SU-DHL-6 (cell line): ENCODE measurements around the gene PEX26.

Experiments
- H2AFZ ChIP-seq: fragments of 200-600 bp; sonication (generic); 2 replicates; pipeline ENCODE4 v1.6.1; 2014; ENCODE audit warnings: low read depth, mild to moderate bottlenecking, moderate library complexity, mixed read lengths, antibody characterized with exemption, low read length; ENCODE audit not compliant: severe bottlenecking
- H3F3A ChIP-seq: fragments of 200-600 bp; shearing (Covaris generic); 2 replicates; pipeline ENCODE4 v1.6.0; 2016; ENCODE audit warnings: antibody characterized with exemption, mild to moderate bottlenecking; ENCODE audit not compliant: insufficient read depth
- H3K27ac ChIP-seq: fragments of 200-600 bp; sonication (generic); 2 replicates; pipeline ENCODE4 v1.5.1; 2016; ENCODE audit warnings: low read depth, mild to moderate bottlenecking, low read length, moderate library complexity, mixed read lengths
- H3K27me3 ChIP-seq: fragments of 200-600 bp; sonication (generic), shearing (Covaris generic); 2 replicates; pipeline ENCODE4 v1.6.0; 2014; ENCODE audit warnings: mild to moderate bottlenecking, low read length
- H3K36me3 ChIP-seq: fragments of 200-600 bp; sonication (generic); 2 replicates; pipeline ENCODE4 v1.6.1; 2014; ENCODE audit warnings: mild to moderate bottlenecking, low read length, mixed read lengths
- H3K4me2 ChIP-seq: fragments of 300-600, 200-600 bp; shearing (Covaris generic), sonication (generic); 2 replicates; pipeline ENCODE4 v1.6.0; 2014; ENCODE audit warnings: low read length, low read depth, mild to moderate bottlenecking; ENCODE audit not compliant: poor library complexity, severe bottlenecking
- H3K4me3 ChIP-seq: fragments of 200-600 bp; sonication (generic); 2 replicates; pipeline ENCODE4 v1.5.1; 2014; ENCODE audit warnings: antibody characterized with exemption, low read length, mild to moderate bottlenecking, mixed read lengths; ENCODE audit not compliant: insufficient read depth, poor library complexity, severe bottlenecking
- H3K79me2 ChIP-seq: fragments of 200-600 bp; sonication (generic); 2 replicates; pipeline ENCODE4 v1.6.1; 2014; ENCODE audit warnings: mild to moderate bottlenecking, low read length, moderate library complexity; ENCODE audit not compliant: insufficient read depth
- H3K9ac ChIP-seq: fragments of 200-600 bp; sonication (generic); 2 replicates; pipeline ENCODE4 v1.7.0; 2014; ENCODE audit warnings: mild to moderate bottlenecking, low read length
- H3K9me2 ChIP-seq: fragments of 200-600 bp; sonication (generic); replicated peaks from 2 replicates; pipeline ENCODE4 v1.6.1; 2014; ENCODE audit warnings: low read length; ENCODE audit not compliant: insufficient read depth
- H3K9me3 ChIP-seq: fragments of 200-600 bp; sonication (generic); 2 replicates; pipeline ENCODE4 v1.6.1; 2014; ENCODE audit warnings: low read length, mixed read lengths; ENCODE audit not compliant: insufficient read depth
- H4K20me1 ChIP-seq: fragments of 200-600 bp; sonication (generic); 2 replicates; pipeline ENCODE4 v1.6.1; 2014; ENCODE audit warnings: low read depth, mild to moderate bottlenecking, antibody characterized with exemption, low read length, moderate library complexity, mixed read lengths
- EZH2phosphoT487 ChIP-seq: fragments of 200-600 bp; sonication (generic), shearing (Covaris generic); conservative IDR thresholded peaks from 2 replicates; pipeline ENCODE4 v1.6.1; 2018; ENCODE audit warnings: mild to moderate bottlenecking, antibody characterized with exemption, low read length, moderate library complexity, mixed read lengths
- TF ChIP-seq, protein P1 (sequence below): fragments of 200-600 bp; sonication (generic); IDR thresholded peaks from one replicate; pipeline ENCODE4 v1.5.1; 2017; ENCODE audit warnings: antibody characterized with exemption, mild to moderate bottlenecking, low read length, moderate library complexity; ENCODE audit not compliant: insufficient read depth, poor library complexity, severe bottlenecking

PEX26 gene

DNA sequence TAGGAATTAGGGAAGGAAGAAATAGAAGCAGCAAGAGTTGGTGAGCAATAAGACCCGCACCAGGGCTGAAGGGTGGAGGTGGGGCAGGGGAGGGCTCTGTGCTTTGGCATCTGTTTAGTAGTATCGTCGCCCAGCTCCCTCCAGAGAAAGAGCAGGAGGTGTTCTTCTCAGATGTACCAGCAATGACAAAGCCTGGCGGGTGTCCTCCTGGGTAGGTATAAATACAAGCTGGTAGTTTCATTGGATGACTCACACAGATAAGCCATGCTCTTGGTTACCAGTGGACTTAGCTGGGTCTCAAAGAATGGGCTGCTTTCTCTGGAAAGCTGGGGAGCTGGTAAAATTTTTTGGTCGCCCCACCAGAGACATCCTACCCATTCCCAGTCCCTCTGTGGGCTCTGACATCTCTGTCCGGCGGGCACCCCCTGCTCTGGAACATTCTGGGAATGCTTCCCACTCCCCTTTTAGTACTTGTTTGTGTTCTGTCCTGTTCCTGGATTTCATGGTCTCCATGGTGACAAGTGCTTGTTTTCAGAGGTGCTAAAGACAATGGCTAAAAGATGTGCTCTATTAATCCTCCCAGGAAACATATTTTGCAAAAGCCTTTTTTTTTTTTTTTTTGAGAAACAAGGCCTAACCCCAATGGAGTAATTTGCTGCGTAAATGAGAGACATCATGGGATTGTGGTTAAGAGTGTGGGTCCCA lies 17.5 kb downstream of the PEX26 start:
- Histone ChIP-seq H2AFZ (no peak overlapping the region), H3K27ac (no peak overlapping the region), H3K36me3 (no peaks in the 10 kb centered on the region), H4K20me1 (no peaks in the 10 kb centered on the region), H3K79me2 (no peaks in the 10 kb centered on the region), H3F3A (no peaks in the 10 kb centered on the region), H3K4me2 (no peak overlapping the region), H3K4me3 (no peak overlapping the region), H3K9me2 (no peaks in the 10 kb centered on the region), H3K9ac (no peak overlapping the region), H3K9me3 (no peaks in the 10 kb centered on the region), H3K27me3 (no peaks in the 10 kb centered on the region)
- TF ChIP-seq EZH2phosphoT487: no peak
- TF ChIP-seq, protein P1, sequence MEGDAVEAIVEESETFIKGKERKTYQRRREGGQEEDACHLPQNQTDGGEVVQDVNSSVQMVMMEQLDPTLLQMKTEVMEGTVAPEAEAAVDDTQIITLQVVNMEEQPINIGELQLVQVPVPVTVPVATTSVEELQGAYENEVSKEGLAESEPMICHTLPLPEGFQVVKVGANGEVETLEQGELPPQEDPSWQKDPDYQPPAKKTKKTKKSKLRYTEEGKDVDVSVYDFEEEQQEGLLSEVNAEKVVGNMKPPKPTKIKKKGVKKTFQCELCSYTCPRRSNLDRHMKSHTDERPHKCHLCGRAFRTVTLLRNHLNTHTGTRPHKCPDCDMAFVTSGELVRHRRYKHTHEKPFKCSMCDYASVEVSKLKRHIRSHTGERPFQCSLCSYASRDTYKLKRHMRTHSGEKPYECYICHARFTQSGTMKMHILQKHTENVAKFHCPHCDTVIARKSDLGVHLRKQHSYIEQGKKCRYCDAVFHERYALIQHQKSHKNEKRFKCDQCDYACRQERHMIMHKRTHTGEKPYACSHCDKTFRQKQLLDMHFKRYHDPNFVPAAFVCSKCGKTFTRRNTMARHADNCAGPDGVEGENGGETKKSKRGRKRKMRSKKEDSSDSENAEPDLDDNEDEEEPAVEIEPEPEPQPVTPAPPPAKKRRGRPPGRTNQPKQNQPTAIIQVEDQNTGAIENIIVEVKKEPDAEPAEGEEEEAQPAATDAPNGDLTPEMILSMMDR: no peak

DNA sequence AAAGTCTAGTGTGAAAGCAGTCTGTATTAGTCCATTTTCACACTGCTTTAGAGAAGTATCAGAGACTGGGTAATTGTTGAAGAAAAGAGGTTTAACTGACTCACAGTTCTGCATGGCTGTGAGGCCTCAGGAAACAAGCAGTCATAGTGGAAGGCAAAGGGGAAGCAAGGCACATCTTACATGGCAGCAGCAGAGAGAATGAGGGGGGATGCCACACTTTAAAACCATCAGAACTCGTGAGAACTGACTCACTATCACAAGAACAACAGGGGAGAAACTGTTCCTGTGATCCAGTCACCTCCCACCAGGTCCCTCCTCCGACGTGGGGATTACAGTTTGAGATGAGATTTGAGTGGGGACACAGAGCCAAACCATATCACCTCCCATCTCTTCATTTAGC lies 19.0 kb downstream of the PEX26 start:
- H3K9ac ChIP-seq: no peak overlapping the region
- H3K4me3 ChIP-seq: no peak overlapping the region
- no peaks in the 10 kb centered on the region for H3K9me2 ChIP-seq
- H3K27me3 ChIP-seq: no peaks in the 10 kb centered on the region
- H3K79me2 ChIP-seq: no peaks in the 10 kb centered on the region
- no peaks in the 10 kb centered on the region for H3F3A ChIP-seq
- H3K27ac ChIP-seq: no peak overlapping the region
- no peaks in the 10 kb centered on the region for H3K9me3 ChIP-seq
- TF ChIP-seq EZH2phosphoT487: no peak
- TF ChIP-seq, protein P1: no peak
- no peaks in the 10 kb centered on the region for H4K20me1 ChIP-seq
- no peak overlapping the region for H2AFZ ChIP-seq
- no peaks in the 10 kb centered on the region for H3K36me3 ChIP-seq
- H3K4me2 ChIP-seq: no peak overlapping the region

DNA sequence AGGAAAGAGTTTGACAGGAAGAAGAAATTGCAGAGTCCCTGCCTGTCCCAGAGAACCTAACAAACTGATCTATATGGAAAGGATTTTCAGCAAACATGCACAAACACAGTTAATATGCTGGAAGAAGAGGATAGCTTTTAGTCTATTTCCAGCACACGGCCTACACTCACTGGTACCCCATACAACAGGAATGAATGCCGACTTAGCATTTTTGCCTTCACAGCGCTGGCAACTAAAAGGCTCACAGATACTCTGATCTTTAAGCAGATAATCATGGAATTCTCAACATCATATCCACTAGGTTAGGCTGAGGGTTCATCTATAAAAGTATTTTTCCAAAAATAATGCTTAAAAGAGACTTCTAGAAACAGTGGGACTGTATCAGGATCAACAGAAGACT lies 23.0 kb downstream of the PEX26 start:
- Histone ChIP-seq H3F3A (no peaks in the 10 kb centered on the region), H3K27ac (no peak overlapping the region)

More for the DNA sequence above, 23.0 kb downstream of the PEX26 start:
- H3K9ac ChIP-seq: no peak overlapping the region
- no peaks in the 10 kb centered on the region for H3K27me3 ChIP-seq
- no peak overlapping the region for H3K4me2 ChIP-seq
- H3K79me2 ChIP-seq: no peaks in the 10 kb centered on the region
- TF ChIP-seq, protein P1: no peak
- TF ChIP-seq EZH2phosphoT487: no peak
- no peaks in the 10 kb centered on the region for H3K36me3 ChIP-seq
- H3K9me2 ChIP-seq: no peaks in the 10 kb centered on the region
- no peaks in the 10 kb centered on the region for H4K20me1 ChIP-seq
- no peak overlapping the region for H3K4me3 ChIP-seq
- no peaks in the 10 kb centered on the region for H3K9me3 ChIP-seq
- no peak overlapping the region for H2AFZ ChIP-seq
